Measurements from ENCODE around the gene COX5A. TPM values are rescaled to one million over a fixed set of nuclear protein-coding genes. Genes with fewer than 3 reads are reported as not detected.
A peak's percentile ranks its signal among the peaks of the same experiment; 100 is the strongest.

Gene COX5A
- total RNA-seq = 273 and 290 TPM in 2 replicates

- Mint-ChIP-seq H3K4me3 (peak within 1 kb of the TSS; percentile 91), H3K36me3 (ENCODE audit: low read depth) (peaks cover 12% of the 10 kb centered on the region), H3K27me3 (ENCODE audit: insufficient read depth) (no peaks in the 10 kb centered on the region), H3K9me3 (no peaks in the 10 kb centered on the region), H3K4me1 (ENCODE audit: low read depth) (peaks cover 22% of the 10 kb centered on the region), H3K27ac (peak within 1 kb of the TSS; percentile 91)
- intact Hi-C loops (cut with micrococcal nuclease) = loop anchor here (1.0 to 5.0 kb wide), 11 partner anchors 19 to 565 kb away; partner anchors contain the start of genes ARID3B, CLK3, FAM219B and MPI
- DNase-seq (ENCODE audit: low spot score) = peak; percentile 91
Measured at GRCh38 chr15:74937590-74938371, at the start of gene COX5A. Gene COX5A (minus strand): TSS chr15:74938073. CDS start chr15:74938014, 59 bp downstream.

DNA sequence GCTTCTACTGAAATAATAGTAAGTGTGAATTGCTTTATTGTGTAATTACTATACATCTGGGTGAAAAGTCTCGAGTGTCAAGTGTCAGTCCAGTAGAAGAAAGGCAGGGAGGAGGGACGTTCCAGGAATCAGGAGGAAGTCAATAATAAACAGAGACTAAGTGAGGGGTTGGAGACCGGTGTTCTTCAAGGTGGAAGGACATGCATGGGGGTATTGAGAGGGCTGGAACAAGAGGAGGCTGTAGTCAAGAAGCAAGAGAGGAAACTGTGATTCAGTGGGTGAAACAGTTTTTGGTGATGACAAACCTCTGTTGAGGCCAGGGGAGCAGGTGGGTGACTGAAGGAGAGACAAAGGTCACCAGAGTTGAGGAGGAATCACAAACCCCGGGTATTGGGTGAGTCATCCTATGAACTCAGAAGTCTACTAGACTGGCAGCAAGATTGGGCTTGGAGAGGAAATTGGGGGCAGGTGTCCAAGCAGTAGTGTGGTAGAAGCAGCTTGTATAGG, 45.9 kb upstream of the COX5A start:
- intact Hi-C loops (cut with micrococcal nuclease) = loop anchor here (1.0 kb wide), 2 partner anchors 12 to 22 kb away; partner anchors contain the start of gene SCAMP5
- H3K9me3 Mint-ChIP-seq = no peaks in the 10 kb centered on the region
- peaks cover 9% of the 10 kb centered on the region for H3K4me1 Mint-ChIP-seq (ENCODE audit: low read depth)
- peak overlapping the region; percentile 15 for H3K4me3 Mint-ChIP-seq
- H3K27me3 Mint-ChIP-seq (ENCODE audit: insufficient read depth) = no peaks in the 10 kb centered on the region
- H3K36me3 Mint-ChIP-seq (ENCODE audit: low read depth) = no peaks in the 10 kb centered on the region
- DNase-seq (ENCODE audit: low spot score) = no peak
- H3K27ac Mint-ChIP-seq = peak overlapping the region; percentile 77

GRCh38 chr15:74982183-74982582, 44.3 kb upstream of the COX5A start:
- Mint-ChIP-seq H3K27ac (no peak overlapping the region), H3K36me3 (ENCODE audit: low read depth) (no peaks in the 10 kb centered on the region), H3K4me3 (no peak overlapping the region), H3K27me3 (ENCODE audit: insufficient read depth) (no peaks in the 10 kb centered on the region), H3K4me1 (ENCODE audit: low read depth) (peaks cover 19% of the 10 kb centered on the region), H3K9me3 (no peaks in the 10 kb centered on the region)
- intact Hi-C loops (cut with micrococcal nuclease) = no loop called here
- no peak for DNase-seq (ENCODE audit: low spot score)

GRCh38 chr15:74978503-74978902, 40.6 kb upstream of the COX5A start:
- no peak overlapping the region for H3K4me3 Mint-ChIP-seq

GRCh38 chr15:74978077-74978476, 40.2 kb upstream of the COX5A start:
- intact Hi-C loops (cut with micrococcal nuclease) = no loop called here

More at GRCh38 chr15:74978503-74978902, 40.6 kb upstream of the COX5A start:
- peaks cover 11% of the 10 kb centered on the region for H3K4me1 Mint-ChIP-seq (ENCODE audit: low read depth)
- H3K9me3 Mint-ChIP-seq = no peaks in the 10 kb centered on the region
- H3K36me3 Mint-ChIP-seq (ENCODE audit: low read depth) = no peaks in the 10 kb centered on the region
- no peaks in the 10 kb centered on the region for H3K27me3 Mint-ChIP-seq (ENCODE audit: insufficient read depth)
- intact Hi-C loops (cut with micrococcal nuclease) = no loop called here
- H3K27ac Mint-ChIP-seq = no peak overlapping the region
- no peak for DNase-seq (ENCODE audit: low spot score)

DNA sequence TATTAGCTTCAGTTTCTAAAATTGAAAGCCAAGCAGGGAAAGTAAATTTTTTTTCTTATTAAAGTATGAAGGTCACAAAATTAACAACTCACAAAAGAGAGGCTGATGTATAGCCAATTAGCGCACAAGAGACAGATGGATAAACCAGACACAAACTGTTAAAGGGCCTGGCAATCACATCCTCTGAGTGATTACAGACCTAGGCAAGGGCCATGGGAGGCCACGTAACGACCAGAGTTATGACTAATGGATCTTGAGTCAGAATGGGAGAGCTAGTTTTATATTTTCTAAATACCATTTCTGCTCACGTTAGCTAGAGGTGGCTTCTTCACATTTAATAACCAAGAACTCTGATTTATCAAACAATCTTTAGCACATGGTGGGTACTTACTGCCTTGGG, 39.7 kb upstream of the COX5A start:
- Mint-ChIP-seq H3K36me3 (ENCODE audit: low read depth) (no peaks in the 10 kb centered on the region), H3K27me3 (ENCODE audit: insufficient read depth) (peaks cover 5% of the 10 kb centered on the region), H3K4me3 (no peak overlapping the region), H3K4me1 (ENCODE audit: low read depth) (peaks cover 10% of the 10 kb centered on the region), H3K9me3 (no peaks in the 10 kb centered on the region), H3K27ac (no peak overlapping the region)
- DNase-seq (ENCODE audit: low spot score) = no peak
- intact Hi-C loops (cut with micrococcal nuclease) = no loop called here

More at GRCh38 chr15:74978077-74978476, 40.2 kb upstream of the COX5A start:
- no peaks in the 10 kb centered on the region for H3K36me3 Mint-ChIP-seq (ENCODE audit: low read depth)
- no peak overlapping the region for H3K27ac Mint-ChIP-seq
- no peaks in the 10 kb centered on the region for H3K9me3 Mint-ChIP-seq
- DNase-seq (ENCODE audit: low spot score) = no peak
- peaks cover under 1% of the 10 kb centered on the region for H3K27me3 Mint-ChIP-seq (ENCODE audit: insufficient read depth)
- H3K4me1 Mint-ChIP-seq (ENCODE audit: low read depth) = peaks cover 10% of the 10 kb centered on the region
- no peak overlapping the region for H3K4me3 Mint-ChIP-seq

DNA sequence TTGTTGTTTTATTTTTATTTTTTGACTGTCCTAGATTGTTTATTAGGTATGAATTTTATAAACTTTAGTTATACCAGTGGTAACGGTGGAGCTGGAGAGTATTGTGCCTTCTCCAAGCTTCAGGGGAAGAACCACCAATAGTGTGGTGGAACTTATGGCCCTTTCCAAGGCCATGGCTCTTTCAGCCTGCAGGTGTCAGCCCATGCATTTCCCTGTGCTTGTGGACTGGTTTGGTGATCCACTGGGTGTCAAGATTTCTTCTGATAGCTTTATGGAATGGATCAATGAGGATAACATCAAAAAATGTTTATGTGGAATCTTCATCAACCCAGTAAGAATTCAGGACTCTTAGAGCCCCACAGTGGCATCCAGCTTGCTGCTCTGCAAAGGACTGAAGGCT, 38.3 kb upstream of the COX5A start:
- H3K4me1 Mint-ChIP-seq (ENCODE audit: low read depth) = peaks cover 10% of the 10 kb centered on the region
- H3K9me3 Mint-ChIP-seq = no peaks in the 10 kb centered on the region
- H3K27ac Mint-ChIP-seq = no peak overlapping the region
- intact Hi-C loops (cut with micrococcal nuclease) = no loop called here
- H3K4me3 Mint-ChIP-seq = no peak overlapping the region
- peaks cover 5% of the 10 kb centered on the region for H3K27me3 Mint-ChIP-seq (ENCODE audit: insufficient read depth)
- no peak for DNase-seq (ENCODE audit: low spot score)
- H3K36me3 Mint-ChIP-seq (ENCODE audit: low read depth) = no peaks in the 10 kb centered on the region

DNA sequence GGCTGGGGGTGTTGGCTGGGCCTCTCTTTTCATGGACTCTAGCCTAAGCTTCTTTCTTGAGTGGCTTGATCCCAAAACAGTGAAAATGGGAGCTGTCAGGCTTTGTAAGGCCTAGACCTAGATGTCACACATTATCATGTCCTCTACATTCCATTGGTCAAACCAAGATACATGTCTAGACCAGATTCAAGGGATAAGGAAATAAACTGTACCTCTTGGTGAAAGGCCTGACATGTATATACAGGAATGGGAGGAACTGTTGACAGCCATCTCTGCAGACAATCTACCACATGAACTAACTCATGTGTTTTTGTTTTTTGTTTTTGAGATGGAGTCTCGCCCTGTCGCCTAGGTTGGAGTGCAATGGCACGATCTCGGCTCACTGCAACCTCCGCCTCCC, 29.8 kb upstream of the COX5A start:
- no peaks in the 10 kb centered on the region for H3K9me3 Mint-ChIP-seq

DNA sequence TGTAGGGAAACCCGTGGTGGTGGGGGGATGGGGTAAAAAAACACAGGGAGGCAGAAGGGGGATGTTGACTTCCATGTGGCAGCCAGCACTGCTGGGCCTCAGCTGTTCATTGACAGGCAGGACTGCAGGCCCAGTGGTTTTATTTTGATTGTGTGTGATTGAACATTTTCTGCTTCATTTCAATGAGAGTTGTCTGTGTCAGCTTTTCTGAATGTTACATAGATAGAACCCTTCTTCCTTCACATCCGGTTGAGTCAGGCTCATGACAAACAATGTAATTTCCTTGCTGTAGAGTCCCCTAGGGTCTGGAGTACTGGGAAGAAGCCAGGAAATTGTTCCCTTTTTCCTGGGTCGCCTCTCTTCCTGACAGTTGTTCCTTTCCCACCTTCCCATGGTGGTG, 26.9 kb upstream of the COX5A start:
- peaks cover 23% of the 10 kb centered on the region for H3K27me3 Mint-ChIP-seq (ENCODE audit: insufficient read depth)
- H3K4me3 Mint-ChIP-seq = no peak overlapping the region
- DNase-seq (ENCODE audit: low spot score) = no peak
- H3K36me3 Mint-ChIP-seq (ENCODE audit: low read depth) = no peaks in the 10 kb centered on the region
- no peak overlapping the region for H3K27ac Mint-ChIP-seq
- peaks cover 16% of the 10 kb centered on the region for H3K4me1 Mint-ChIP-seq (ENCODE audit: low read depth)
- intact Hi-C loops (cut with micrococcal nuclease) = no loop called here
- H3K9me3 Mint-ChIP-seq = no peaks in the 10 kb centered on the region

More for the DNA sequence above, 29.8 kb upstream of the COX5A start:
- H3K4me1 Mint-ChIP-seq (ENCODE audit: low read depth) = no peaks in the 10 kb centered on the region
- H3K36me3 Mint-ChIP-seq (ENCODE audit: low read depth) = no peaks in the 10 kb centered on the region
- H3K27me3 Mint-ChIP-seq (ENCODE audit: insufficient read depth) = peaks cover 6% of the 10 kb centered on the region
- DNase-seq (ENCODE audit: low spot score) = no peak
- intact Hi-C loops (cut with micrococcal nuclease) = no loop called here
- H3K27ac Mint-ChIP-seq = no peak overlapping the region
- no peak overlapping the region for H3K4me3 Mint-ChIP-seq

GRCh38 chr15:74963213-74963612, 25.3 kb upstream of the COX5A start:
- Mint-ChIP-seq H3K4me1 (ENCODE audit: low read depth) (peaks cover 27% of the 10 kb centered on the region), H3K4me3 (no peak overlapping the region), H3K27ac (no peak overlapping the region), H3K27me3 (ENCODE audit: insufficient read depth) (peaks cover 37% of the 10 kb centered on the region), H3K36me3 (ENCODE audit: low read depth) (no peaks in the 10 kb centered on the region), H3K9me3 (no peaks in the 10 kb centered on the region)
- no peak for DNase-seq (ENCODE audit: low spot score)
- intact Hi-C loops (cut with micrococcal nuclease) = no loop called here

- intact Hi-C loops (cut with micrococcal nuclease) = no loop called here
- peaks cover 41% of the 10 kb centered on the region for H3K27me3 Mint-ChIP-seq (ENCODE audit: insufficient read depth)
- no peaks in the 10 kb centered on the region for H3K9me3 Mint-ChIP-seq
- H3K36me3 Mint-ChIP-seq (ENCODE audit: low read depth) = no peaks in the 10 kb centered on the region
- peaks cover 27% of the 10 kb centered on the region for H3K4me1 Mint-ChIP-seq (ENCODE audit: low read depth)
- no peak overlapping the region for H3K27ac Mint-ChIP-seq
- H3K4me3 Mint-ChIP-seq = no peak overlapping the region
- DNase-seq (ENCODE audit: low spot score) = no peak
Measured at GRCh38 chr15:74962671-74963070, 24.8 kb upstream of the COX5A start.

GRCh38 chr15:74962219-74962618, 24.3 kb upstream of the COX5A start:
- Mint-ChIP-seq H3K27me3 (ENCODE audit: insufficient read depth) (peaks cover 45% of the 10 kb centered on the region), H3K4me3 (no peak overlapping the region), H3K27ac (no peak overlapping the region), H3K36me3 (ENCODE audit: low read depth) (no peaks in the 10 kb centered on the region), H3K9me3 (no peaks in the 10 kb centered on the region), H3K4me1 (ENCODE audit: low read depth) (peaks cover 27% of the 10 kb centered on the region)
- intact Hi-C loops (cut with micrococcal nuclease) = no loop called here
- no peak for DNase-seq (ENCODE audit: low spot score)

GRCh38 chr15:74961616-74962015, 23.7 kb upstream of the COX5A start:
- intact Hi-C loops (cut with micrococcal nuclease) = loop anchor here (1.0 kb wide), 1 partner anchor 23 kb away; no protein-coding TSS in a partner anchor
- DNase-seq (ENCODE audit: low spot score) = no peak
- Mint-ChIP-seq H3K4me3 (no peak overlapping the region), H3K27ac (peak overlapping the region; percentile 65), H3K9me3 (no peaks in the 10 kb centered on the region), H3K36me3 (ENCODE audit: low read depth) (no peaks in the 10 kb centered on the region), H3K27me3 (ENCODE audit: insufficient read depth) (peaks cover 45% of the 10 kb centered on the region), H3K4me1 (ENCODE audit: low read depth) (peaks cover 27% of the 10 kb centered on the region)

Measured in activated T-helper 1 cell treated with anti-CD3 and anti-CD28 coated beads, Interleukin-12 subunit alpha, Interleukin-12 subunit beta, Interleukin-2, Interleukin-4 antibody, amounts not matched to agents 30 ng/mL and 10 ng/mL and 1 ng/mL, durations not matched to agents 14 hours and 24 hours and 36 hours (primary cell).